ENCODE data around the gene ADAMTS15. TPM values are rescaled to one million over a fixed set of nuclear protein-coding genes. Genes with fewer than 3 reads are reported as not detected.

ADAMTS15 gene
- total RNA-seq, 2 experiments from 2014 or later, result 0.08 to 0.11 TPM

DNA sequence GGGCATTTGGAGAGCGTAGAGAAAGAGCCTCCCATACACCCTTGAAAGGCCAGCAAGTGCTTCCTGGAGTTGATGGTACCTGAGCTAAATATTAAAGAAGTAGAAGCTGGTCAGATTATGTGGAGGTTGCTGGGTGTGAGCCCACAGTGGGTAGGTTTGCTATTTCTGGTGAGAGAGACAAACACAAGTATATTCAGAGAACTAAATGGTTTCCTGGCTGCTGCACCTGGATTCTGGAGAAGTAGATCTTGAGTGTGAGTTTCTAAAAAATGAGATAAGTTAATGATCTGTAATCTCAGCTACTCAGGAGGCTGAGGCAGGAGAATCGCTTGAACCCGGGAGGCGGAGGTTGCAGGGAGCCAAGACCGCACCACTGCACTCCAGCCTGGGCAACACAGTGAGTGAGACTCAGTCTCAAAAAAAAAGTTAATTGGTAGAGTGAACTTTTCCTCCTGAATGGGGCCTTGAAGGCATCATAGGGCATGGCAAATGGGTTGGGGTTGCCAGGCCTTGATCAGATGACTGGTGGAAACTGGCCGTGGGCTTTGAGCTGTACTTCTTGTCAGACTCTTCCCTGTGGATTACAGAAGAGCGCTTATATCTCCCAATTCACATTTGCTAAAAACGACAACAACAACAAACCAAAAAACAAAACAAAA lies 75.8 kb downstream of the ADAMTS15 start:
- Histone ChIP-seq H3K4me1 (ENCODE audit: insufficient read depth, low read length) (no peaks in the 10 kb centered on the region), H3K4me3 (ENCODE audit: low read length) (no peak overlapping the region), H3K36me3 (ENCODE audit: insufficient read depth, low read length) (no peaks in the 10 kb centered on the region), H3K9me3 (ENCODE audit: control insufficient read depth in 1 of 2, insufficient read depth in 1 of 2, low read length in 2 of 2) (peaks cover 0 to 2% of the 10 kb centered on the region in 2 experiments), H3K27me3 (ENCODE audit: control insufficient read depth in 1 of 2, insufficient read depth in 2 of 2, low read length in 2 of 2) (no peaks in the 10 kb centered on the region), H3K27ac (ENCODE audit: low read depth in 1 of 2, low read length in 2 of 2) (no peak overlapping the region)
- no peaks in the 10 kb centered on the region for H3K36me3 Mint-ChIP-seq (ENCODE audit: low read depth)
- ATAC-seq (ENCODE audit: poor library complexity) (no peak), DNase-seq (no peak)
- no peaks in the 10 kb centered on the region for H3K9me3 Mint-ChIP-seq
- POLR2A ChIA-PET, result no interaction called here
- no peaks in the 10 kb centered on the region for H3K4me1 Mint-ChIP-seq (ENCODE audit: low read depth)
- TF ChIP-seq, protein P1, sequence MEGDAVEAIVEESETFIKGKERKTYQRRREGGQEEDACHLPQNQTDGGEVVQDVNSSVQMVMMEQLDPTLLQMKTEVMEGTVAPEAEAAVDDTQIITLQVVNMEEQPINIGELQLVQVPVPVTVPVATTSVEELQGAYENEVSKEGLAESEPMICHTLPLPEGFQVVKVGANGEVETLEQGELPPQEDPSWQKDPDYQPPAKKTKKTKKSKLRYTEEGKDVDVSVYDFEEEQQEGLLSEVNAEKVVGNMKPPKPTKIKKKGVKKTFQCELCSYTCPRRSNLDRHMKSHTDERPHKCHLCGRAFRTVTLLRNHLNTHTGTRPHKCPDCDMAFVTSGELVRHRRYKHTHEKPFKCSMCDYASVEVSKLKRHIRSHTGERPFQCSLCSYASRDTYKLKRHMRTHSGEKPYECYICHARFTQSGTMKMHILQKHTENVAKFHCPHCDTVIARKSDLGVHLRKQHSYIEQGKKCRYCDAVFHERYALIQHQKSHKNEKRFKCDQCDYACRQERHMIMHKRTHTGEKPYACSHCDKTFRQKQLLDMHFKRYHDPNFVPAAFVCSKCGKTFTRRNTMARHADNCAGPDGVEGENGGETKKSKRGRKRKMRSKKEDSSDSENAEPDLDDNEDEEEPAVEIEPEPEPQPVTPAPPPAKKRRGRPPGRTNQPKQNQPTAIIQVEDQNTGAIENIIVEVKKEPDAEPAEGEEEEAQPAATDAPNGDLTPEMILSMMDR (IDR thresholded peaks at IDR 0.05), result no peak
- H3K4me3 Mint-ChIP-seq, result no peak overlapping the region
- peaks cover 6% of the 10 kb centered on the region for H3K27me3 Mint-ChIP-seq
- CTCF ChIA-PET, result no interaction called here
- H3K27ac Mint-ChIP-seq, result no peak overlapping the region
- intact Hi-C loops (cut with DNase I, micrococcal nuclease), result no loop called here

DNA sequence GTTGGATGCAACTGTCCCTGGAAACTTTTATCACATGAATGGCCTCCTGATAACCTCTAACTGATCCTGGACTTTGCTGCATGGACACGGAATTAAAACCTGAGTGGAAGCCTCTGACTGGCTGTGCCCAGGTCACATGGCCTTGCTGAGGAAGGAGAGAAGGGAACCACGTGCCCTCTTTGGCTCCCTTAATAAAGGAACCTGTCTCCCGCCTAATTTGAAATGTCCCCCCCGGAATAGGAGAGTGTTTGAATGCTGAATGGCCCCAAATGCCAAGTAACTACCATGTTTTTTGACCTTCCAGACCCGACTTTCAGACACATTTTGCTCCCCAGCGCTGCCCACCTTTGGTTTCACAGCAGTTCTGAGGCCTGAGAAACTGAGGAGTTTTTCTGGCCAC lies 76.9 kb downstream of the ADAMTS15 start:
- no peak for DNase-seq
- no peak for ATAC-seq (ENCODE audit: poor library complexity)
- H3K9me3 Mint-ChIP-seq, result no peaks in the 10 kb centered on the region
- TF ChIP-seq, protein P1 (IDR thresholded peaks at IDR 0.05), result no peak
- no peaks in the 10 kb centered on the region for H3K36me3 Mint-ChIP-seq (ENCODE audit: low read depth)
- ChIA-PET CTCF (no interaction called here), POLR2A (no interaction called here)
- no peak overlapping the region for H3K27ac ChIP-seq (ENCODE audit: low read depth in 1 of 2, low read length in 2 of 2)
- H3K27me3 Mint-ChIP-seq, result peaks cover 6% of the 10 kb centered on the region
- H3K36me3 ChIP-seq (ENCODE audit: insufficient read depth, low read length), result no peaks in the 10 kb centered on the region
- H3K9me3 ChIP-seq (ENCODE audit: control insufficient read depth in 1 of 2, insufficient read depth in 1 of 2, low read length in 2 of 2), result no peaks in the 10 kb centered on the region
- no peak overlapping the region for H3K4me3 ChIP-seq (ENCODE audit: low read length)
- H3K27me3 ChIP-seq (ENCODE audit: control insufficient read depth in 1 of 2, insufficient read depth in 2 of 2, low read length in 2 of 2), result no peaks in the 10 kb centered on the region
- no peak overlapping the region for H3K27ac Mint-ChIP-seq
- no peaks in the 10 kb centered on the region for H3K4me1 Mint-ChIP-seq (ENCODE audit: low read depth)
- intact Hi-C loops (cut with DNase I, micrococcal nuclease), result no loop called here
- H3K4me3 Mint-ChIP-seq, result no peak overlapping the region
- no peaks in the 10 kb centered on the region for H3K4me1 ChIP-seq (ENCODE audit: insufficient read depth, low read length)

Other genes with a start within 250 kb of the ADAMTS15 start
- gene ZBTB44, start 133.7 kb upstream of the ADAMTS15 start, total RNA-seq, result 10 to 100 TPM; 33.9 to 41.6 TPM
- not detected for gene ADAMTS8, start 20.0 kb upstream of the ADAMTS15 start, total RNA-seq